Activated gamma-delta T cell (primary cell): Measurements from ENCODE around the gene RTN4RL1.

Experiments used
- DNase-seq: peaks from one replicate; lab custom pipeline; 2025; lab: John Stamatoyannopoulos, UW

RTN4RL1 gene

GRCh38 chr17:1948517-1948825, 76.7 kb downstream of the RTN4RL1 start:
- no peak for DNase-seq

- DNase-seq, result no peak
These were observed 77.2 kb downstream of the RTN4RL1 start for GRCh38 chr17:1947743-1948516.

GRCh38 chr17:1947229-1947742, 77.8 kb downstream of the RTN4RL1 start:
- DNase-seq, result no peak

- no peak for DNase-seq
These were observed 78.9 kb downstream of the RTN4RL1 start for GRCh38 chr17:1946021-1946932.

- DNase-seq, result no peak
These were observed 79.5 kb downstream of the RTN4RL1 start for GRCh38 chr17:1945621-1946020.

- DNase-seq, result no peak
These were observed 81.7 kb downstream of the RTN4RL1 start for GRCh38 chr17:1943436-1943831.

- no peak for DNase-seq
These were observed 82.3 kb downstream of the RTN4RL1 start for GRCh38 chr17:1942666-1943435.

- DNase-seq, result no peak
These were observed 83.1 kb downstream of the RTN4RL1 start for GRCh38 chr17:1942066-1942365.

- no peak for DNase-seq
These were observed 83.7 kb downstream of the RTN4RL1 start for GRCh38 chr17:1941272-1942065.

- no peak for DNase-seq
These were observed 84.3 kb downstream of the RTN4RL1 start for GRCh38 chr17:1940810-1941185.

GRCh38 chr17:1939981-1940809, 84.9 kb downstream of the RTN4RL1 start:
- DNase-seq, result no peak

- no peak for DNase-seq
These were observed 87.7 kb downstream of the RTN4RL1 start for GRCh38 chr17:1937461-1937860.

- no peak for DNase-seq
These were observed 88.4 kb downstream of the RTN4RL1 start for GRCh38 chr17:1936766-1937165.

- no peak for DNase-seq
These were observed 90.2 kb downstream of the RTN4RL1 start for GRCh38 chr17:1934901-1935300.

GRCh38 chr17:1933875-1934715, 91.0 kb downstream of the RTN4RL1 start:
- no peak for DNase-seq

GRCh38 chr17:1931844-1932579, 93.1 kb downstream of the RTN4RL1 start:
- DNase-seq, result no peak

- no peak for DNase-seq
These were observed 94.8 kb downstream of the RTN4RL1 start for GRCh38 chr17:1930337-1930645.

GRCh38 chr17:1928976-1929375, 96.2 kb downstream of the RTN4RL1 start:
- no peak for DNase-seq

- DNase-seq, result no peak
These were observed 104.2 kb downstream of the RTN4RL1 start for GRCh38 chr17:1920948-1921351.
